GM21390 (cell line): Measurements from ENCODE around the gene CHCHD3.
"Not testable (repeated sequence)": the region's sequence is repeated elsewhere in the genome, so short reads cannot be mapped to it uniquely, and the experiment has no call there.

ENCODE experiments used
- ATAC-seq: cut with Tn5 transposase; IDR thresholded peaks from one replicate; pipeline ENCODE4 v1.9.1; 2021; ENCODE audit not compliant: unreplicated experiment

CHCHD3 gene

GRCh38 chr7:132907380-132907940, 174.4 kb downstream of the CHCHD3 start:
- no peak for ATAC-seq

DNA sequence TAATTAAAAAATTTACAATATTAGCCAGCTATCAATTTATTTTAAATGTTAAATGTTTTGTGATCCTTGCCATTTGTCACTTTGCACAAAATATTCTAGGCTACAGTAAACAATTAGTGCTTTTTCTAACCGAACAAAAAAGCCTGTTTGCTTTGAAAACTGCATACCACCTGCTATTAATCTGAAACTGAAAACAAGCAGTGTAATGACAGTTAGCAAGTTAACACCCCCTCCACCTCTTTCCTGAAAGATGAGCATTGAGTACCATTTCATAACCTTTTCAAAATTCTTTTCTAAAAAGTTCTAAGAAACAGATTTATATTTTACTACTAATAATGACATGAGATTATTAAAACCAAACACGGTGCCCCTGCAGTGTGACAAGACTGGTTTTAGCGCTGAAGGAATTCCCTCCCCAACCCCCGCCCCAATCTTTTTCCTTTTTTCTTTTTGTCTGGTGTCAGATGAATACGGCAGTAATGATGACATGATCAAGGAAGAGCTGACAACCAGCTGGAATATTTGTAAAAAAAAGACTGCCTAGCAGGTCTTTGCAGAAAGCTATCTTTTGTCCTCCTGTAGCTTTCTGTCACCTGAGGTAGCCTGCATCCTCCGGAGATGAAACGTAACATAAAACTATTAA, 175.6 kb downstream of the CHCHD3 start:
- ATAC-seq, result no peak

GRCh38 chr7:132905136-132905535, 176.8 kb downstream of the CHCHD3 start:
- ATAC-seq, result not testable (repeated sequence)

DNA sequence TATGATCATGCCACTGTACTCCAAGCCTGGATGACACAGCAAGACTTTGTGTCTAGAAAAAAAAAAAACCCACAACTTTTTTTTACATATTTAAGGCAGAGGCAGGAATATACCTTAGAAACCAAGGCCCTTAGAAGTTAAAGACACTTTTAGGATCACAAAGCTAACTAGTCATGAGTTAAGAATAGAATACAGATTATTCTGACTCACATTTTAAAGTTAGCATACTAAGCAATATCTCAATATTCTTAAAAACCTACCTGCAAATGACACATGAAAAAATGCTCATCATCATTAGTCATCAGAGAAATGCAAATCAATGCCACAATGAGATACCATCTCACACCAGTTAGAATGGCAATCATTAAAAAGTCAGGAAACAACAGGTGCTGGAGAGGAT, 177.7 kb downstream of the CHCHD3 start:
- ATAC-seq, result no peak

- ATAC-seq, result not testable (repeated sequence)
These were observed 179.6 kb downstream of the CHCHD3 start for GRCh38 chr7:132902294-132902693.

GRCh38 chr7:132901241-132901640, 180.6 kb downstream of the CHCHD3 start:
- ATAC-seq, result no peak

DNA sequence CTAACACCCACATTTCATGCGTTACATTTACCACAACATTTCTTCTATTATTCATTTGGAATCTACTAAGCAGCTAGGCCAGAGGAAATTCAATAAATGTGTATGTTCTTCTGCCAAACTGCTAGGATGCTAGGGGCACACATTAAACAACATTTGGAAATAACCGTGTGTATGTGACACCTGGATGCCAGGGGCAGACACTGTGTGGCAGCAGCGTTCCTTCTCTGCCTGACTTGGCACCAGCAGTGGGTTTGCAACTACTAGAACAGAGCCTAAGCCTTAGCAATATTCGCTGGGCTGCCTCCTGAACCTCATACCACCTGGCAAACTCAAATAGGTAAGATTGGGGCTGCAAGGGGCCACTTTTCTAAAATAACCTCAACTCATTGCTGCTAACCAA, 182.1 kb downstream of the CHCHD3 start:
- no peak for ATAC-seq

- not testable (repeated sequence) for ATAC-seq
These were observed 183.2 kb downstream of the CHCHD3 start for GRCh38 chr7:132898641-132899175.

DNA sequence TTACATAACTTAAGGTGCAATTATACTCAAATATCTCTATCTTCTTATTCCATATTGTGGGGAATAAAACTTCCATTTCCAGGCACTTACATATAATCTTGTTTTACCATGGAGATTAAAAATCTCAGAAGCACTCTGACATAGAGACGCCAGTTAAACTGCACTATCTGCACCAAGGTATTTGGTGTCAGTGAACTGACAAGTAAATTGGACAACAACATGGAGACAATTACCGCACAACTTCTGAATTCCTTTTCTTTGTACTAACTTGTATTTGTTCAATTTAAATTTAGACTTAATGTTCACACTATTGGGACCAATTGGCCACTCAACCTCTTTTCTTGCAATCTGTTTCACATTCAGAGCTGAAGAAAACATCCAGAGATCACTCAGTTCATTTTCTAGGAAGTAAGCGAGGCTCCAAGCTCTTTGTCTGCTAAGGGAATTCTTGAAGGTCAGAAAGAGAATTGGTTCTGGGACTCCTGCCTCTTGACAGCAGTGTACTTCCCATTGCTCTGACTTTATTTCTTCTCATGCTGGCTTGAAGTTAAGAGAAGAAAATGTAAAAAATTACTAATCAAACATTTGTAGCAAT, 184.7 kb downstream of the CHCHD3 start:
- no peak for ATAC-seq

- ATAC-seq, result no peak
These were observed 186.7 kb downstream of the CHCHD3 start for GRCh38 chr7:132895231-132895630.

GRCh38 chr7:132893560-132893959, 188.3 kb downstream of the CHCHD3 start:
- ATAC-seq, result no peak

- not testable (repeated sequence) for ATAC-seq
These were observed 189.1 kb downstream of the CHCHD3 start for GRCh38 chr7:132892744-132893143.

DNA sequence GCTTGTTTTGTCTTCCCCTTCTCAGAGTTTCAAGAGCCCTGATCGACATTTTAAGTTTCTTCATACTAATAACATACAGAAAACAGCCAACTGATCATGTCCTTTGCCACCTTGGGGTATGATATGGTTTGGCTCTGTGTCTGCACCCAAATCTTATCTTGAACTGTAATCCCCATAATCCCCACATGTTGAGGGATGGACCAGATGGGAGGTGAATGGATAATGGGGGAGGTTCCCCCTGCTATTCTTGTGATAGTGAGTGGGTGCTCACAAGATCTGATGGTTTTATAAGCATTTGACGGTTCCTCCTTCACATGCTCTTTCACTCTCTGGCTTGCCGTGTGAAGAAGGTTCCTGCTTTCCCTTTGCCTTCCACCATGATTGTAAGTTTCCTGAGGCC, 190.3 kb downstream of the CHCHD3 start:
- ATAC-seq, result no peak

- ATAC-seq, result peak; percentile 69
These were observed 199.0 kb downstream of the CHCHD3 start for GRCh38 chr7:132882714-132883428.

DNA sequence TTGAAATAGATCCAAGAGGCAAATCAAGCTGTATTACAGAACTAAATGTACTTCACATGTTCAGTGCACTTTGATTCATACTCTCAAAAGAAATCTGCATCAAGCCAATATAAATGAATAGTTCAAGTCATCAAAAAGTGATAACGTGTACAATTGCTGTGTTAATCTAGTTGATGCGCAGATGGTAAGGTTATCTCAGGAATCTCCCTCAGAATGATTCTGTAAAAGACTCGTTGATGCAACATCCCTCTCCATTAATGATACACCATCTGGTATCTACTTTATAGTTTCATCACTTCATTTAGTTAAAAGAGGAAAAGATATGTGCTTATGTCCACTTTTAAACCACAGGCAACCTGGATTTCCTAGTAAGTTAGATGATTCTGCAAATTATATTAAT, 200.6 kb downstream of the CHCHD3 start:
- no peak for ATAC-seq

DNA sequence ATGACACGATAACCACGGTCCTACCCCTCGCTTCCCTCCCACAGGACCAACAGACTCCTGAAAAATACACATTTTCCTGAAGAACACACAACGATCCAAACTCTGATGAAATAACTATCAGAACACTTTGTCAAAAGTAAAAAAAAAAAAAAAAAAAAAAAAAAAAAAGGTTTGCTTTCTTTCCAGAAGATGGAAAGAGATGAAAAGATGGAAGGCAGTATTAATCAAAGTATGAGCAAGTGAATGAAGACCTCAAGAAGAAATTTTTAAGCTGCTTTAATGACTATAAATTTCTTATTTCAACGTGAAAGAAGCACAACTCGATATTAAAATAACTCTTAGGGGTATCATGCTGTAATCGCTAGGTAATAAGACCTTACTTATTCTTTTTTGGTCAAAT, 202.3 kb downstream of the CHCHD3 start:
- no peak for ATAC-seq

GRCh38 chr7:132878204-132878919, 203.5 kb downstream of the CHCHD3 start:
- ATAC-seq, result no peak

- ATAC-seq, result no peak
These were observed 204.3 kb downstream of the CHCHD3 start for GRCh38 chr7:132877573-132877972.

DNA sequence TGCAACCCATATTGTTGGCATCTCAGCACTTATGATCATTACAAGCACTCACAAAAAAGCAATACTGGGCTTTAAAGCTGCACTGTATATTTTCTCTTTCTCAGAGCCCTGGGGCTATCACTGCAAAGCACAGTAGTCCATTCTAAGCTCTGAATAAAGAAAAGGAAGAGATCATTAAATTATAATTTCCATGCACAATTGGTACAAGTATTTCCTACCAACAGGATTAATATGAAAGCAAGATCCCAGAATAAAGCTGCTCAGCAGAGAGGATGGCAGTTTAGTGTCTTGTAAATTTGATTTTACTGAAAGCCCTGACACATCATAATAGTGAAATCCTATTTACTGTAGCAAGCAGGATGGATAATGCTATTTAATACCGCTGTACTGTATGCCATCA, 205.3 kb downstream of the CHCHD3 start:
- ATAC-seq, result no peak

GRCh38 chr7:132872034-132872433, 209.9 kb downstream of the CHCHD3 start:
- ATAC-seq, result peak; percentile 70

DNA sequence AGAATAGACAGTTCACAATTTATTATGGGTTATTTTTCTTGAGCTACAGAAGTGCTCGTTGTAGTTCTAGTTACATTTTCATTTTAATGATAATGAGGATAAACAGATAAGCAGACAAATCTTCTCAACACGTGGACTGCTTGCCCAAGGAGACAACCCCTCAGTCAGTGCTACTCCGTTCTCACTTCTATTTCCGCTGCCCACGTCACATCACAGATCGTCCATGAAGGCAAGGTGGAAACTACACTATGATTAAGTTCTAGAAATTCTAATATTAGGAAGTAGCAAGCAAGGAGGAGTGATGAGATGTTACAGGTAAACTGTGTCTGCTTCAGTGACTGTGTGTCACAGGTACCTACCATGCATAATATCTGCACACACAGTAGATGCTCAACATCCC, 210.5 kb downstream of the CHCHD3 start:
- ATAC-seq, result peak; percentile 66
